Erythroblast (primary cell): ENCODE results near the gene OR4E2.
"Not testable (repeated sequence)": the region's sequence is repeated elsewhere in the genome, so short reads cannot be mapped to it uniquely, and the experiment has no call there.

Source experiments
- GATA1 ChIP-seq: IDR thresholded peaks from 2 replicates; pipeline ENCODE4 v1.6.1; 2011; ENCODE audit warnings: low read depth, mild to moderate bottlenecking, control low read depth, low read length, moderate library complexity
- POLR2A ChIP-seq: IDR thresholded peaks from 2 replicates; pipeline ENCODE4 v1.6.1; 2011; ENCODE audit warnings: mild to moderate bottlenecking, low read length

- TF ChIP-seq POLR2A, GATA1: not testable (repeated sequence)
Observed at GRCh38 chr14:21697662-21698061, 44.0 kb downstream of the OR4E2 start.
